GM12878 (cell line): ENCODE data around the gene GRIPAP1. TPM values are rescaled to one million over a fixed set of nuclear protein-coding genes. Genes with fewer than 3 reads are reported as not detected.

Experiments
- ATAC-seq: fragments of 200-7000 bp; cut with Tn5 transposase; 3 replicates; pipeline ENCODE4 v1.9.1; 2020; ENCODE audit warnings: mild to moderate bottlenecking, moderate library complexity
- BruUV-seq: library from RNA; stranded (reverse); fragments of 400-500 nt; replicated peaks from 2 replicates; lab custom pipeline; 2021; lab: Mats Ljungman, UMichigan
- CTCF ChIA-PET: fragments of 300-600 bp; sonication (Branson Sonifier 250); formaldehyde crosslinking; extraction: SDS; loops from one replicate; lab custom pipeline; 2021; ENCODE audit warnings: inconsistent platforms; lab: Yijun Ruan, JAX
- POLR2A ChIA-PET: fragments of 350-600 bp; formaldehyde crosslinking; extraction: SDS; loops from one replicate; lab custom pipeline; 2021; ENCODE audit warnings: inconsistent platforms; lab: Charles Lee
- RAD21 ChIA-PET: fragments of 300-600 bp; sonication (Branson Sonifier 250); formaldehyde crosslinking; loops from one replicate; lab custom pipeline; 2023; ENCODE audit warnings: antibody characterized with exemption; ENCODE audit not compliant: unreplicated experiment; lab: Charles Lee
- SMC1A ChIA-PET: fragments of 300-600 bp; sonication (Branson Sonifier 250); formaldehyde crosslinking; loops from one replicate; lab custom pipeline; 2023; ENCODE audit not compliant: unreplicated experiment, uncharacterized antibody; lab: Charles Lee
- DNase-seq: peaks from one replicate; pipeline ENCODE4 v3.0.0-alpha.2; 2011; ENCODE audit warnings: low read depth, low spot score
- FAIRE-seq: peaks from 3 replicates; lab custom pipeline; 2011; peaks lifted over from hg19 to GRCh38; lab: Jason Lieb, UNC
- H2AFZ ChIP-seq: 2 replicates; pipeline ENCODE4 v1.6.0; 2011; ENCODE audit warnings: low read depth, low read length, control low read depth; ENCODE audit not compliant: control insufficient read depth
- H3K27ac ChIP-seq: 2 replicates; pipeline ENCODE4 v1.5.1; 2011; ENCODE audit warnings: control low read depth; ENCODE audit not compliant: control insufficient read depth, insufficient read depth
- H3K27me3 ChIP-seq, 2 experiments: replicated peaks in 1 of 2; 2 replicates each; pipeline versions ENCODE4 v1.6.0 to v1.6.1; 2011; ENCODE audit warnings: low read length in 1 of 2; ENCODE audit not compliant: control insufficient read depth in 2 of 2, insufficient read depth in 2 of 2
- H3K36me3 ChIP-seq, 2 experiments: 2 replicates each; pipeline ENCODE4 v1.5.1; 2011; ENCODE audit warnings: low read length in 1 of 2; ENCODE audit not compliant: control insufficient read depth in 2 of 2, insufficient read depth in 2 of 2
- H3K4me1 ChIP-seq: 2 replicates; pipeline ENCODE4 v1.6.1; 2011; ENCODE audit warnings: mild to moderate bottlenecking, low read length, moderate library complexity, mixed read lengths; ENCODE audit not compliant: control insufficient read depth, insufficient read depth
- H3K4me2 ChIP-seq: 2 replicates; pipeline ENCODE4 v1.6.0; 2011; ENCODE audit warnings: control low read depth; ENCODE audit not compliant: control insufficient read depth, insufficient read depth
- H3K4me3 ChIP-seq: fragments of 200-600 bp; sonication (generic); 2 replicates; pipeline ENCODE4 v1.5.1; 2016
- H3K79me2 ChIP-seq: 2 replicates; pipeline ENCODE4 v1.6.0; 2011; ENCODE audit warnings: low read length; ENCODE audit not compliant: control insufficient read depth, insufficient read depth
- H3K9ac ChIP-seq: 2 replicates; pipeline ENCODE4 v1.8.0; 2011; ENCODE audit warnings: low read length, control low read depth, mixed read lengths; ENCODE audit not compliant: control insufficient read depth, insufficient read depth
- H3K9me3 ChIP-seq: replicated peaks from 3 replicates; pipeline ENCODE4 v1.5.1; 2011; ENCODE audit warnings: mild to moderate bottlenecking, low read length; ENCODE audit not compliant: control insufficient read depth, insufficient read depth
- H4K20me1 ChIP-seq: 2 replicates; pipeline ENCODE4 v1.6.0; 2011; ENCODE audit not compliant: control insufficient read depth, insufficient read depth
- BCL3 ChIP-seq: IDR thresholded peaks from 2 replicates; pipeline ENCODE4 v1.6.1; 2011; ENCODE audit warnings: borderline replicate concordance, low read depth, mild to moderate bottlenecking, moderate library complexity, low read length; ENCODE audit not compliant: insufficient read depth, poor library complexity, severe bottlenecking
- MEF2B ChIP-seq: fragments of 450-650 bp; IDR thresholded peaks from 2 replicates; pipeline ENCODE4 v1.6.1; 2018; ENCODE audit warnings: mild to moderate bottlenecking, moderate library complexity; ENCODE audit not compliant: partially characterized antibody, poor library complexity, severe bottlenecking
- RBBP5 ChIP-seq: fragments of 200-600 bp; sonication (generic); conservative IDR thresholded peaks from 2 replicates; pipeline ENCODE4 v1.6.1; 2016
- SUZ12 ChIP-seq: fragments of 200-600 bp; sonication (generic); IDR thresholded peaks from one replicate; pipeline ENCODE4 v1.6.1; 2018; ENCODE audit warnings: antibody characterized with exemption, mild to moderate bottlenecking; ENCODE audit not compliant: unreplicated experiment
- USF1 ChIP-seq: IDR thresholded peaks from 2 replicates; pipeline ENCODE4 v1.6.1; 2011; ENCODE audit warnings: borderline replicate concordance, low read depth, mild to moderate bottlenecking, moderate library complexity, mixed read lengths, low read length; ENCODE audit not compliant: insufficient read depth; ENCODE audit errors: extremely low read length
- ZBTB33 ChIP-seq: fragments of 450-650 bp; IDR thresholded peaks from 2 replicates; pipeline ENCODE4 v1.6.1; 2017; ENCODE audit warnings: mild to moderate bottlenecking
- WGBS: methylation state at CpG from one replicate; pipeline ENCODE4 v1.1.6; 2016; ENCODE audit warnings: low lambda C conversion rate; ENCODE audit not compliant: insufficient replicate concordance, insufficient coverage; ENCODE audit errors: missing lambda C conversion rate; 5-methylcytosine and 5-hydroxymethylcytosine counted together
- in situ Hi-C: fragments of 300-500 bp; cut with MboI; formaldehyde crosslinking; loops from 9 replicates; pipeline ENCODE4 v1.14.3; 2018; ENCODE audit warnings: mixed read lengths
- intact Hi-C: fragments of 100-400 bp; cut with micrococcal nuclease; formaldehyde crosslinking; loops from one replicate; pipeline ENCODE4 v1.14.2; 2022; ENCODE audit not compliant: unreplicated experiment
- polyA plus RNA-seq, 11 experiments: library from polyadenylated mRNA; depleted of rRNA in 4 of 11; unstranded in 6 of 11; stranded (reverse) in 5 of 11; fragments of >200 nt; fragmentation: Nextera tagmentation in 4 of 11; fragmentation: Illumina TruSeq in 1 of 11; extraction: Ambion mirVana in 4 of 11; extraction: Trizol in 1 of 11; gene quantifications; 1 replicate in 1 of 11; 2 replicates in 10 of 11; pipeline versions ENCODE4 v1.2.1 to v1.2.3, GENCODE V29; 2011 to 2016; ENCODE audit warnings: inconsistent platforms in 2 of 11, missing spikeins in 2 of 11, low read depth in 1 of 11
- total RNA-seq, 4 experiments: library from RNA; depleted of rRNA in 3 of 4; stranded (reverse); fragments of >200 nt in 3 of 4; fragmentation: Illumina TruSeq in 1 of 4; extraction: Trizol in 1 of 4; gene quantifications; 2 replicates each; pipeline versions ENCODE4 v1.2.1 to v1.2.3, GENCODE V29; 2013 to 2021

Gene GRIPAP1
- total and polyA plus RNA-seq, 10 of the 15 experiments (the other 5 are each of a cell fraction or from before 2014, with no cell fraction given) = 4.2 to 44.7 (median 25.8) TPM

GRCh38 chrX:49019599-49020249, 17.7 kb upstream of the GRIPAP1 start:
- intact Hi-C loops (no loop called here), in situ Hi-C loops (no loop called here)
- no TSS peak for BruUV-seq
- Histone ChIP-seq H3K27ac (no peak overlapping the region), H2AFZ (no peak overlapping the region), H3K27me3 (no peaks in the 10 kb centered on the region), H3K4me1 (no peaks in the 10 kb centered on the region; the same call in 1 of the 2 replicates), H3K9me3 (no peaks in the 10 kb centered on the region; the same call in 2 of the 3 replicates), H3K9ac (no peak overlapping the region), H3K79me2 (no peaks in the 10 kb centered on the region), H3K36me3 (no peaks in the 10 kb centered on the region), H3K4me2 (no peak overlapping the region), H3K4me3 (no peak overlapping the region), H4K20me1 (no peaks in the 10 kb centered on the region)
- WGBS = 71% methylated on average over 7 of the region's 7 CpGs
- no peak for DNase-seq
- no peak for FAIRE-seq
- ChIA-PET POLR2A (interaction anchor here (0.6 kb wide), 2 partner anchors 22 to 66 kb away, joined by 3 read pairs; no protein-coding TSS in a partner anchor), SMC1A (no interaction called here), RAD21 (no interaction called here), CTCF (no interaction called here)
- no peak for ATAC-seq
- TF ChIP-seq USF1 (no peak), BCL3 (no peak), RBBP5 (no peak), ZBTB33 (no peak), MEF2B (no peak), SUZ12 (no peak)
